Natural killer cell (primary cell): ENCODE results near the gene STX10. TPM values are rescaled to one million over a fixed set of nuclear protein-coding genes. Genes with fewer than 3 reads are reported as not detected.

Experiments used
- ATAC-seq, 3 donors: fragments of 150-1000 bp in 2 of 3; fragments of 200-7000 bp in 1 of 3; cut with Tn5 transposase; 1 replicate in 1 of 3; 2 replicates in 2 of 3; pipeline ENCODE4 v1.10.0; 2021; ENCODE audit warnings: mild to moderate bottlenecking in 2 of 3, moderate library complexity in 2 of 3
- DNase-seq, 2 donors: peaks; one replicate each; pipeline versions ENCODE4 v3.0.0 to v3.0.0-alpha.2; 2013 to 2021; ENCODE audit warnings: mixed read lengths in 1 of 2
- H3K27ac ChIP-seq: one replicate; pipeline ENCODE4 v1.5.1; 2013; ENCODE audit warnings: mild to moderate bottlenecking, low read length
- H3K27me3 ChIP-seq: one replicate; pipeline ENCODE4 v1.6.1; 2013; ENCODE audit warnings: low read length; ENCODE audit not compliant: control insufficient read depth, insufficient read depth
- H3K36me3 ChIP-seq: one replicate; pipeline ENCODE4 v1.6.1; 2013; ENCODE audit warnings: low read length; ENCODE audit not compliant: control insufficient read depth, insufficient read depth
- H3K4me1 ChIP-seq: one replicate; pipeline ENCODE4 v1.6.1; 2013; ENCODE audit warnings: low read length; ENCODE audit not compliant: control insufficient read depth, insufficient read depth
- H3K4me3 ChIP-seq: one replicate; pipeline ENCODE4 v1.5.1; 2013; ENCODE audit warnings: low read length
- H3K9me3 ChIP-seq: one replicate; pipeline ENCODE4 v1.6.1; 2013; ENCODE audit warnings: low read length; ENCODE audit not compliant: control insufficient read depth, insufficient read depth
- H3K27ac Mint-ChIP-seq, 2 donors: one replicate each; pipeline ENCODE4 v1.8.0; 2022; ENCODE audit warnings: mild to moderate bottlenecking in 2 of 2, mixed read lengths in 2 of 2, moderate library complexity in 1 of 2
- H3K27me3 Mint-ChIP-seq, 2 donors: one replicate each; pipeline ENCODE4 v1.8.0; 2022; ENCODE audit warnings: low read depth in 2 of 2, mixed read lengths in 2 of 2
- H3K36me3 Mint-ChIP-seq: one replicate; pipeline ENCODE4 v1.8.0; 2022; ENCODE audit warnings: mixed read lengths
- H3K4me1 Mint-ChIP-seq, 2 donors: one replicate each; pipeline ENCODE4 v1.8.0; 2022; ENCODE audit warnings: mixed read lengths in 2 of 2
- H3K4me3 Mint-ChIP-seq: one replicate; pipeline ENCODE4 v1.8.0; 2022; ENCODE audit warnings: mild to moderate bottlenecking, moderate library complexity, mixed read lengths
- H3K9me3 Mint-ChIP-seq, 2 donors: one replicate each; pipeline ENCODE4 v1.8.0; 2022; ENCODE audit warnings: mixed read lengths in 2 of 2
- WGBS: methylation state at CpG from one replicate; pipeline ENCODE4 v1.1.7; 2013; ENCODE audit warnings: missing lambda C conversion rate; ENCODE audit not compliant: insufficient coverage; 5-methylcytosine and 5-hydroxymethylcytosine counted together
- intact Hi-C: fragments of 100-400 bp; cut with micrococcal nuclease; formaldehyde crosslinking; loops from one replicate; pipeline ENCODE4 v1.14.2; 2022
- total RNA-seq, 4 donors: library from RNA; stranded (reverse); fragments of 120-200 nt in 1 of 4; gene quantifications; one replicate each; pipeline versions ENCODE4 v1.2.3 to v1.2.4, GENCODE V29; 2013 to 2022
- TF ChIP-seq, protein P1 (sequence below): fragments of 200-600 bp; IDR thresholded peaks from one replicate; pipeline ENCODE4 v1.8.0; 2022; ENCODE audit warnings: antibody characterized with exemption

Gene STX10
- total RNA-seq, 3 donors from 2014 or later (not counting 1 experiment from before 2014, with no cell fraction given) = 39.2 to 46.9 (median 42.0) TPM

DNA sequence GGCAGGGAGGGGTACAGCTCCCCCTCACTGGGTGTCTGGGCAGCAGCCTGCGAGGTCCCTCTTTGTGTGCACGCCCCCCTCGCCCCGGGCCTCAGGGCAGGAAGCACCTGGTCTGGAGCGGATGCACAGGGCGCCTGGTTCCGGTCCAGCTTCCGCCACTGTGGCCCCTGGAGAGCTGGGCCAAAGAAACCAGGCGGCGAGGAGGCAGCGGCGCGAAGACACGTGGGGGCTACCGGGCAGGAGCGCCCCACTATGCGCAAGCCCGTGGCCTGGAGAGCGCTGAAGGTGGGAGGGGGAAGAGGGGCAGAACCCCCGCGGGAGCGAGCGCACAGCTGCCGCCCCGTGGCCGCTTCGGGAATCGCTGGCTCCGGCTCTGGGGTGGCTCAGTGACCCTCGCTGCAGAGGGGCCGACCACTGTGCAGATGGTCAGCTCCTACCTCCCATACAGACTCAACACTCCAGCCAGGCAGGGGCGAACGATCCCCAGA is 45.8 kb downstream of the STX10 start:
- Mint-ChIP-seq H3K4me3 (peak overlapping the region; percentile 93), H3K4me1 (peaks cover 10 to 43% of the 10 kb centered on the region in 2 donors), H3K36me3 (no peaks in the 10 kb centered on the region), H3K27me3 (no peaks in the 10 kb centered on the region), H3K27ac (peak overlapping the region; percentile 70 to 88), H3K9me3 (peaks cover 3% of the 10 kb centered on the region in 2 donors)
- peak overlapping the region; percentile 84 for H3K27ac ChIP-seq
- no peaks in the 10 kb centered on the region for H3K27me3 ChIP-seq
- H3K4me1 ChIP-seq = peaks cover 69% of the 10 kb centered on the region
- intact Hi-C loops = loop anchor here (5.0 kb wide), 2 partner anchors 48 to 317 kb away; partner anchors contain the start of genes IER2 and STX10
- ATAC-seq (peak; percentile 58 to 62 (median 60)), DNase-seq (peak; percentile 69 to 77)
- H3K9me3 ChIP-seq = no peaks in the 10 kb centered on the region
- TF ChIP-seq, protein P1, sequence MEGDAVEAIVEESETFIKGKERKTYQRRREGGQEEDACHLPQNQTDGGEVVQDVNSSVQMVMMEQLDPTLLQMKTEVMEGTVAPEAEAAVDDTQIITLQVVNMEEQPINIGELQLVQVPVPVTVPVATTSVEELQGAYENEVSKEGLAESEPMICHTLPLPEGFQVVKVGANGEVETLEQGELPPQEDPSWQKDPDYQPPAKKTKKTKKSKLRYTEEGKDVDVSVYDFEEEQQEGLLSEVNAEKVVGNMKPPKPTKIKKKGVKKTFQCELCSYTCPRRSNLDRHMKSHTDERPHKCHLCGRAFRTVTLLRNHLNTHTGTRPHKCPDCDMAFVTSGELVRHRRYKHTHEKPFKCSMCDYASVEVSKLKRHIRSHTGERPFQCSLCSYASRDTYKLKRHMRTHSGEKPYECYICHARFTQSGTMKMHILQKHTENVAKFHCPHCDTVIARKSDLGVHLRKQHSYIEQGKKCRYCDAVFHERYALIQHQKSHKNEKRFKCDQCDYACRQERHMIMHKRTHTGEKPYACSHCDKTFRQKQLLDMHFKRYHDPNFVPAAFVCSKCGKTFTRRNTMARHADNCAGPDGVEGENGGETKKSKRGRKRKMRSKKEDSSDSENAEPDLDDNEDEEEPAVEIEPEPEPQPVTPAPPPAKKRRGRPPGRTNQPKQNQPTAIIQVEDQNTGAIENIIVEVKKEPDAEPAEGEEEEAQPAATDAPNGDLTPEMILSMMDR = peak; percentile 97
- peaks cover 5% of the 10 kb centered on the region for H3K36me3 ChIP-seq
- under 1% methylated on average over 33 of the region's 33 CpGs for WGBS
- H3K4me3 ChIP-seq = peak overlapping the region; percentile 49

DNA sequence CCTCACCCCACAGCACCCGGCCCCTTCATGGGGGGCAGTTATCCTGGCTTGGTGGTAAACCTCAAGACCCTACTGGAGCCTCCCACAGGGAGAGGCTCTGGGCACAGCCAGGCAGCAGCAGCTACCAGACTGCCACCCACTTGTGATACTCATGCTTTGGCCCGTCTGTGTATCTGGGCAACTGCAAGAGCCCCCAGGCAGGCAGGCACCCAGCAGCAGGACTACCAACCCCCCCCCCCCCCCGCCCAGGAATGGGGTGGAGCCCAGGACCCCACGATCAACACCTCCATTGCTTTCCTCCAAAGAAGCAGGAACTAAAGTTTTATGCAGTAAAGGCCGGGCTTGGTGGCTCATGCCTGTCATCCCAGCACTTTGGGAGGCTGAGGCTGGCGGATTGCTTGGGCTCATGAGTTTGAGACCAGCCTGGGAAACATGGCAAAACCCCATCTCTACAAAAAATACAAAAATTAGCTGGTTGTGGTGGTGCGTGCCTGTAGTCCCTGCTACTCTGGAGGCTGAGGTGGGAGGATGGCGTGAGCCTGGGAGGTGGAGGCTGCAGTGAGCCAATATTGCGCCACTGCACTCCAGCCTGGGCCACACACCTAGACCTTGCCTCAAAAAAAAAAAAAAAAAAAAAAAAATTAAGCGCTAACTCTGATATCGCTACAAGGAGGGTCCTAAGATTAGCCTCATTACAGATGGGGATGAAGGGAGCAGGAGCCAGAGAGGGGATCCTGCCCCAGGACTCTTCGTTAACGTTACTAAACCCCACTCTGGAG is 46.4 kb downstream of the STX10 start:
- H3K27me3 ChIP-seq = peaks cover 4% of the 10 kb centered on the region
- H3K4me1 ChIP-seq = peaks cover 75% of the 10 kb centered on the region
- intact Hi-C loops = loop anchor here (2.0 to 5.0 kb wide), 3 partner anchors 13 to 316 kb away; partner anchors contain the start of genes IER2, STX10 and TRMT1
- DNase-seq = no peak
- TF ChIP-seq, protein P1 = no peak
- H3K9me3 ChIP-seq = no peaks in the 10 kb centered on the region
- H3K36me3 ChIP-seq = peaks cover 5% of the 10 kb centered on the region
- no peak for ATAC-seq
- Mint-ChIP-seq H3K9me3 (peaks cover 3% of the 10 kb centered on the region in 2 donors), H3K27me3 (peaks cover 0 to 3% of the 10 kb centered on the region in 2 donors), H3K4me1 (peaks cover 14 to 48% of the 10 kb centered on the region in 2 donors), H3K27ac (peak overlapping the region in 1 of 2 donors; percentile 88), H3K36me3 (no peaks in the 10 kb centered on the region), H3K4me3 (peak overlapping the region; percentile 93)
- peak overlapping the region; percentile 84 for H3K27ac ChIP-seq
- peak overlapping the region; percentile 55 for H3K4me3 ChIP-seq
- 42% methylated on average over 9 of the region's 13 CpGs for WGBS

DNA sequence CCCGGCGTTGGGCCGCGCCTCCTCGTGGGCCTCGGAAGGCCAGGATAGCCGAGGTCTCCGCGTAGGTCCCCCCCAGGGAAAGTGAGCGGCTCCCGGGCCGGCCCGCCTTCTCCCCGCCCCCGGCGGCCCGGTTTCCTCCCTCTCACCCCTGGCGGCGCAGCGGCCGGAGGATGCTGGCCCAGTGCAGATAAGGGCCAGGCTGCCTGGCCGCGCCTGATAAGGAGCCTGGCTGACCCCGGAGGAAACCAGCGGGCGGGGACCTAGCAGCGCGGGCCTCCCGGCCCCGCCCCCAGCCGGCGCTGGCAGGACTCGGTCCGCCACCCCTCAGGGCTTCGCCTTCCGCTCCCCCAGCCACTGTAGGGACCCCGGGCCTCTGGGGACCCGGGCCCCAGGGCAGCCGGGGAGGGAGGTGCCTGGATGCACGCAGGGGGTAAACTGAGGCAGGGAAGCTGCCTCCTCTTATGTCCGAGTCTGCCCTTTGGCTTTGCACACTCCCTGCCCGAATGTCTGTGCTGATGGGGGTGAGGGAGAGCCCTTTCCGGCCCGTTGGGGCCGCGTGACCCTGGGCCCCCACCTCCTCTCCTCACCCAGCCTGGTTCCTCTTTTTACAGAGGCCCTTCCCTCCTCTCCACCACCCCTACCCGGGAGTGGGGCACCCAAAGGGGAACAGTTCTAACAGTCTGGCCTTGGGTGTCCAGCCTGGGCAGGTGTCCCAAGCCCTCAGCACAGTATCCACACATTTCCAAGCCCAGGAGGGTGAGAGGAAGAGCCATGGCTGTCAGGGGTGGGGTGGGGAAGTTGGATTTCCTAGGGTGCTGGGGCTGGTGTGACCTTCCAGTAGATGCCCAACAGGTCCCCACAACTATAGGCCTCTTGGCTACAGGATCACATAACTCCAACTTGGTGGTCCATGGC is 47.3 kb downstream of the STX10 start, which contains the start of gene LYL1:
Gene LYL1, minus strand, starts transcription at position 193 of the 915 bp plus-strand sequence. CDS start 1,687 bp downstream, outside the sequence.
- peaks cover 5% of the 10 kb centered on the region for H3K36me3 ChIP-seq
- peaks cover 9% of the 10 kb centered on the region for H3K27me3 ChIP-seq
- Mint-ChIP-seq H3K27me3 (peaks cover 0 to 8% of the 10 kb centered on the region in 2 donors), H3K9me3 (peaks cover 3% of the 10 kb centered on the region in 2 donors), H3K27ac (peak within 1 kb of the TSS in 1 of 2 donors; percentile 69), H3K4me1 (peaks cover 18 to 56% of the 10 kb centered on the region in 2 donors), H3K36me3 (no peaks in the 10 kb centered on the region), H3K4me3 (peak within 1 kb of the TSS; percentile 68)
- intact Hi-C loops = loop anchor here (2.0 to 5.0 kb wide), 3 partner anchors 14 to 316 kb away; partner anchors contain the start of genes IER2, STX10 and TRMT1
- peak within 1 kb of the TSS; percentile 55 for H3K4me3 ChIP-seq
- peak within 1 kb of the TSS; percentile 84 for H3K27ac ChIP-seq
- H3K4me1 ChIP-seq = peaks cover 83% of the 10 kb centered on the region
- TF ChIP-seq, protein P1 = no peak
- 1% methylated on average over 45 of the region's 47 CpGs for WGBS
- peak; percentile 6 to 75 (median 7) for ATAC-seq
- DNase-seq = peak in 1 of 2 donors; percentile 56
- H3K9me3 ChIP-seq = no peaks in the 10 kb centered on the region
